ENCODE results near the gene BCL11A.

BCL11A gene

GRCh38 chr2:60550984-60551239 is 2.5 kb downstream of the BCL11A start:
- FAIRE-seq = no peak
- no peak for TF ChIP-seq CTCF (IDR thresholded peaks at IDR 0.05; ENCODE audit: insufficient read depth, missing control alignments)
- no peak for DNase-seq (ENCODE audit: insufficient read length, low spot score)

GRCh38 chr2:60550178-60550983 is 3.1 kb downstream of the BCL11A start:
- TF ChIP-seq CTCF (IDR thresholded peaks at IDR 0.05; ENCODE audit: insufficient read depth, missing control alignments) = peak; percentile 90
- DNase-seq (ENCODE audit: insufficient read length, low spot score) (no peak), FAIRE-seq (no peak)

GRCh38 chr2:60549928-60550177 is 3.6 kb downstream of the BCL11A start:
- TF ChIP-seq CTCF (IDR thresholded peaks at IDR 0.05; ENCODE audit: insufficient read depth, missing control alignments) = no peak
- no peak for DNase-seq (ENCODE audit: insufficient read length, low spot score)
- no peak for FAIRE-seq

GRCh38 chr2:60549238-60549927 is 4.1 kb downstream of the BCL11A start:
- no peak for DNase-seq (ENCODE audit: insufficient read length, low spot score)
- FAIRE-seq = no peak
- TF ChIP-seq CTCF (IDR thresholded peaks at IDR 0.05; ENCODE audit: insufficient read depth, missing control alignments) = no peak

GRCh38 chr2:60548845-60549237 is 4.6 kb downstream of the BCL11A start:
- DNase-seq (ENCODE audit: insufficient read length, low spot score) (no peak), FAIRE-seq (no peak)
- TF ChIP-seq CTCF (IDR thresholded peaks at IDR 0.05; ENCODE audit: insufficient read depth, missing control alignments) = no peak

GRCh38 chr2:60548311-60548710 is 5.1 kb downstream of the BCL11A start:
- TF ChIP-seq CTCF (IDR thresholded peaks at IDR 0.05; ENCODE audit: insufficient read depth, missing control alignments) = no peak
- DNase-seq (ENCODE audit: insufficient read length, low spot score) (no peak), FAIRE-seq (peak; percentile 32)

- DNase-seq (ENCODE audit: insufficient read length, low spot score) = no peak
- peak; percentile 75 for FAIRE-seq
- no peak for TF ChIP-seq CTCF (IDR thresholded peaks at IDR 0.05; ENCODE audit: insufficient read depth, missing control alignments)
Observed at GRCh38 chr2:60547841-60548240, 5.6 kb downstream of the BCL11A start.
